NB4 (cell line): ENCODE measurements around the gene CELSR1.

ENCODE experiments used
- DNase-seq: peaks from one replicate; pipeline ENCODE4 v3.0.0; 2010; ENCODE audit warnings: low read depth
- H3K4me3 ChIP-seq: one replicate; pipeline ENCODE4 v1.5.1; 2011; ENCODE audit warnings: mild to moderate bottlenecking, low read depth, low read length, moderate library complexity
- MAX ChIP-seq: IDR thresholded peaks from 2 replicates; pipeline ENCODE4 v1.6.1; 2011; ENCODE audit warnings: low read depth, low read length
- MYC ChIP-seq: IDR thresholded peaks from 2 replicates; pipeline ENCODE4 v1.6.1; 2011; ENCODE audit warnings: low read depth, low read length
- POLR2A ChIP-seq: IDR thresholded peaks from 2 replicates; pipeline ENCODE4 v1.6.1; 2011; ENCODE audit warnings: mild to moderate bottlenecking; ENCODE audit not compliant: insufficient read length; ENCODE audit errors: extremely low read depth
- TF ChIP-seq, protein P1 (sequence below): IDR thresholded peaks from one replicate; pipeline ENCODE4 v1.5.1; 2012; ENCODE audit warnings: low read depth, low read length

The CELSR1 gene

DNA sequence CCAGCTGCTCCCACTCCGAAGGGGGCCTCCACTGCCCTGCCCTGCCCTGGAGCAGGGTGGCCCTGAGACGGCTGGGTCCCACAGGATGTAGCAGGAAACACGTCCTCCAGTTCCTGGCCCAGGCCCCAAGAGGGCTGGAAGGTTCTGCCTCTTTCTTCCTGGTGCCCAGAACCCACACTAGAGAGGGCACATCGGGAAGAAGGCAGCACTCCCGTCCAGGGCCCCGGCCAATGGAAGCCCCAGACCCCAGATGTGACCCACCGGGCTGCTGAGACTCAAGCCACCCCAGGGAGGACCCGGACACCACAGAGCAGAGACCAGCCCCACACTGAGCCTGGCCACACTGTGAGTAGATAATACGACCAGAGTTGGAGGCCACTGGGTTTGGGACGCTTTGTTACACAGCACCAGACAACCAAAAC lies 71.2 kb downstream of the CELSR1 start:
- DNase-seq = no peak
- no peak overlapping the region for H3K4me3 ChIP-seq
- TF ChIP-seq MAX (no peak), MYC (no peak), POLR2A (no peak)
- TF ChIP-seq, protein P1, sequence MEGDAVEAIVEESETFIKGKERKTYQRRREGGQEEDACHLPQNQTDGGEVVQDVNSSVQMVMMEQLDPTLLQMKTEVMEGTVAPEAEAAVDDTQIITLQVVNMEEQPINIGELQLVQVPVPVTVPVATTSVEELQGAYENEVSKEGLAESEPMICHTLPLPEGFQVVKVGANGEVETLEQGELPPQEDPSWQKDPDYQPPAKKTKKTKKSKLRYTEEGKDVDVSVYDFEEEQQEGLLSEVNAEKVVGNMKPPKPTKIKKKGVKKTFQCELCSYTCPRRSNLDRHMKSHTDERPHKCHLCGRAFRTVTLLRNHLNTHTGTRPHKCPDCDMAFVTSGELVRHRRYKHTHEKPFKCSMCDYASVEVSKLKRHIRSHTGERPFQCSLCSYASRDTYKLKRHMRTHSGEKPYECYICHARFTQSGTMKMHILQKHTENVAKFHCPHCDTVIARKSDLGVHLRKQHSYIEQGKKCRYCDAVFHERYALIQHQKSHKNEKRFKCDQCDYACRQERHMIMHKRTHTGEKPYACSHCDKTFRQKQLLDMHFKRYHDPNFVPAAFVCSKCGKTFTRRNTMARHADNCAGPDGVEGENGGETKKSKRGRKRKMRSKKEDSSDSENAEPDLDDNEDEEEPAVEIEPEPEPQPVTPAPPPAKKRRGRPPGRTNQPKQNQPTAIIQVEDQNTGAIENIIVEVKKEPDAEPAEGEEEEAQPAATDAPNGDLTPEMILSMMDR = no peak

- no peak overlapping the region for H3K4me3 ChIP-seq
- TF ChIP-seq, protein P1 = no peak
- TF ChIP-seq MAX (no peak), MYC (no peak)
- no peak for DNase-seq
These were observed 71.6 kb downstream of the CELSR1 start for GRCh38 chr22:46465793-46466192.

GRCh38 chr22:46465345-46465720 lies 72.1 kb downstream of the CELSR1 start:
- H3K4me3 ChIP-seq = no peak overlapping the region
- TF ChIP-seq POLR2A = no peak
- TF ChIP-seq, protein P1 = no peak
- TF ChIP-seq MYC = no peak
- TF ChIP-seq MAX = no peak
- DNase-seq = no peak

DNA sequence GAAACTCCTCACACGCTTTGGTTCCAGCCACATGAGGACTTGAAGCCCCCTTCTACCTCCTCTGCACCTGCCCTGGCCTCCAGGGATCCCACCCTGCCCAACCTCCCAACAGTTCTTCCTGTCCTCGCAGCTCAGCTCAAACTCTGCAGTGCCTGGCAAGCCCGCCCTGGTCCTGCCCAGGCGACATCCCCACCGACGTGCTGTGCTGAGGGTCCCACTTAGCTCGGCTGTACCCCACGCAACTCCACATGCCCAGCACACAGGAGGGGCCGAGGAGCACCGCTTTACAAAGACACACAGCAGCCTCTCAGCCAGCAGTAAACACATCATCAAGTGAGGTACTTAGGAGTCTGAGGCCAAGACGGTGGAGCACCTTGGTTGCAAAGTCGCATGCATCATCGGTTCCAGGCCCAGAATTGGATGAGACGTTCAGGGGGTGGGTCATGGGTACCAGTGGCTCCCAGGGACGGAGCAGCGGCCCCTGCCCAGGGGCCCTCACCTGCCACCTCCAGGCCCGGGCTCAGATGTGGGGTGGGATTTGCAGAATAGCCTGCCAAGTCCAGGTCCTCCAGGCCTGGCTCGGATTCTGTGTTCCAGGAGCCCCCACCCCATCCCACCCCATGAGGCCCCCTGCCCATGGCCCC lies 72.6 kb downstream of the CELSR1 start:
- no peak for DNase-seq
- no peak for TF ChIP-seq MAX
- TF ChIP-seq, protein P1 = no peak
- no peak for TF ChIP-seq MYC
- TF ChIP-seq POLR2A = no peak
- no peak overlapping the region for H3K4me3 ChIP-seq

DNA sequence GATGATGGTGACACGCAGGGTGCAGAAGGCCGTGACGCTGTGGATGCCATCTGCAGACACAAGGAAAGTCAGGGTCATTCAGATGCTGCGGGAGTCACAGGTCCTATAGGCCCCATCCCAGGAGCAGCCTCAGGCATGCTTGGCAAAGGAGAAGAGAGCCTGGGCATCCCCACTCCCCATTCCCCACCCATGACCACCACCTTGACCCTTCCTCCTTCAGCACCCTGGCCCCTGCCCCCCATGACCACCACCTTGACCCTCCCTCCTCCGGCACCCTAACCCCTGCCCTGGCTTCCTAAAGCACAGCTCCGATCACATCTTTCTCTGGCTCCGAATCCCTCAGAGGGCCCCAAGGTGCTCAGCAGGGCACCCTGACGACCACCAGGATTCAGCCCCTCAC lies 73.1 kb downstream of the CELSR1 start:
- no peak for TF ChIP-seq MAX
- TF ChIP-seq, protein P1 = no peak
- no peak overlapping the region for H3K4me3 ChIP-seq

More for the DNA sequence above, 73.1 kb downstream of the CELSR1 start:
- no peak for DNase-seq
